Endothelial cell of umbilical vein (primary cell): ENCODE measurements around the gene GLUD1.
"Not testable (repeated sequence)": the region's sequence is repeated elsewhere in the genome, so short reads cannot be mapped to it uniquely, and the experiment has no call there.

Experiments used
- MAX ChIP-seq: IDR thresholded peaks from 2 replicates; pipeline ENCODE4 v1.6.1; 2011; ENCODE audit not compliant: insufficient read depth, insufficient read length
- TF ChIP-seq, protein P1 (sequence below), 2 donors: IDR thresholded peaks; 1 replicate in 1 of 2; 2 replicates in 1 of 2; pipeline ENCODE4 v1.5.1; 2011; ENCODE audit warnings: low read length in 2 of 2, mild to moderate bottlenecking in 2 of 2, moderate library complexity in 2 of 2, control low read depth in 1 of 2, inconsistent platforms in 1 of 2, low read depth in 1 of 2; ENCODE audit not compliant: insufficient read depth in 1 of 2; ENCODE audit errors: extremely low read depth in 1 of 2

DNA sequence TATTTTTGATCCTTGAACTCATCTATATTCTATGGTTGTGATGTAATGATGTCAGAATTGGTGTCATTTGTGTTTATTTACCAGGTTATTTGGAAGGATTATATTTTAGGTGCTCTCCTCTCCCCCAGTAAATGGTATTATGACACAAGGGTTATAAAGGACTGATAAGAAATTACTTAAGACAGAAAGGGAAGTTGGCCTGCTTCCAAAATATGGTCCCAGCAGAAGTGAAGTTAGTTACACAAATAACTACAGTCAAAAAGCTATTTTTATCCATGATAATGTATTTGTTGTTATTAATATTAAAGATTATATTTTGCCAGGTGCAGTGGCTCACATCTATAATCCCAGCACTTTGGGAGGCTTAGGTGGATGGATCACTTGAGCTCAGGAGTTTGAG lies 37.5 kb upstream of the GLUD1 start:
- TF ChIP-seq, protein P1, sequence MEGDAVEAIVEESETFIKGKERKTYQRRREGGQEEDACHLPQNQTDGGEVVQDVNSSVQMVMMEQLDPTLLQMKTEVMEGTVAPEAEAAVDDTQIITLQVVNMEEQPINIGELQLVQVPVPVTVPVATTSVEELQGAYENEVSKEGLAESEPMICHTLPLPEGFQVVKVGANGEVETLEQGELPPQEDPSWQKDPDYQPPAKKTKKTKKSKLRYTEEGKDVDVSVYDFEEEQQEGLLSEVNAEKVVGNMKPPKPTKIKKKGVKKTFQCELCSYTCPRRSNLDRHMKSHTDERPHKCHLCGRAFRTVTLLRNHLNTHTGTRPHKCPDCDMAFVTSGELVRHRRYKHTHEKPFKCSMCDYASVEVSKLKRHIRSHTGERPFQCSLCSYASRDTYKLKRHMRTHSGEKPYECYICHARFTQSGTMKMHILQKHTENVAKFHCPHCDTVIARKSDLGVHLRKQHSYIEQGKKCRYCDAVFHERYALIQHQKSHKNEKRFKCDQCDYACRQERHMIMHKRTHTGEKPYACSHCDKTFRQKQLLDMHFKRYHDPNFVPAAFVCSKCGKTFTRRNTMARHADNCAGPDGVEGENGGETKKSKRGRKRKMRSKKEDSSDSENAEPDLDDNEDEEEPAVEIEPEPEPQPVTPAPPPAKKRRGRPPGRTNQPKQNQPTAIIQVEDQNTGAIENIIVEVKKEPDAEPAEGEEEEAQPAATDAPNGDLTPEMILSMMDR (IDR thresholded peaks at IDR 0.05; ENCODE audit: extremely low read depth in 1 of 2, insufficient read depth in 1 of 2, low read depth in 1 of 2, low read length in 2 of 2) = not testable (repeated sequence)
- not testable (repeated sequence) for TF ChIP-seq MAX
